Upper lobe of left lung (tissue), 6 donors: Measurements from ENCODE around the gene FBRSL1. TPM values are rescaled to one million over a fixed set of nuclear protein-coding genes. Genes with fewer than 3 reads are reported as not detected.

ENCODE experiments used
- ATAC-seq, 2 donors: fragments of 200-7000 bp; cut with Tn5 transposase; one replicate each; pipeline ENCODE4 v1.9.1; 2022; ENCODE audit warnings: mild to moderate bottlenecking in 2 of 2, moderate library complexity in 2 of 2; ENCODE audit not compliant: low FRiP score in 2 of 2
- DNase-seq, 2 donors: peaks; one replicate each; pipeline ENCODE4 v3.0.0-alpha.2; 2019 to 2020
- H3K27ac ChIP-seq, 4 donors: fragments of 200-600 bp; sonication (generic); one replicate each; pipeline ENCODE4 v1.5.1; 2016 to 2019
- H3K27me3 ChIP-seq, 4 donors: fragments of 200-600 bp; sonication (generic); one replicate each; pipeline ENCODE4 v1.5.1; 2017 to 2019
- H3K36me3 ChIP-seq, 4 donors: fragments of 200-600 bp; sonication (generic); one replicate each; pipeline ENCODE4 v1.5.1; 2016 to 2019
- H3K4me1 ChIP-seq, 4 donors: fragments of 200-600 bp; sonication (generic); one replicate each; pipeline ENCODE4 v1.5.1; 2018 to 2019
- H3K4me3 ChIP-seq, 4 donors: fragments of 200-600 bp; sonication (generic); one replicate each; pipeline ENCODE4 v1.5.1; 2017 to 2019; ENCODE audit warnings: mild to moderate bottlenecking in 2 of 4, moderate library complexity in 1 of 4
- H3K9me3 ChIP-seq, 4 donors: fragments of 200-600 bp; sonication (generic); one replicate each; pipeline ENCODE4 v1.5.1; 2018 to 2019
- EP300 ChIP-seq, 4 donors: sonication (generic); formaldehyde crosslinking; IDR thresholded peaks; one replicate each; pipeline ENCODE4 v1.5.1; 2017; ENCODE audit warnings: antibody characterized with exemption in 4 of 4, control low read depth in 2 of 4
- POLR2A ChIP-seq, 4 donors: fragments of 450-650 bp; IDR thresholded peaks; one replicate each; pipeline ENCODE4 v1.5.1; 2016 to 2017; ENCODE audit warnings: antibody characterized with exemption in 4 of 4, mild to moderate bottlenecking in 2 of 4
- POLR2AphosphoS5 ChIP-seq, 2 donors: sonication (generic); formaldehyde crosslinking; IDR thresholded peaks; one replicate each; pipeline ENCODE4 v1.5.1; 2017; ENCODE audit warnings: antibody characterized with exemption in 2 of 2
- WGBS, 2 donors: methylation state at CpG; one replicate each; pipeline ENCODE4 v1.1.5; 2017 to 2018; 5-methylcytosine and 5-hydroxymethylcytosine counted together
- total RNA-seq, 6 donors: library from RNA; depleted of rRNA in 4 of 6; stranded (reverse); fragments of >200 nt in 4 of 6; gene quantifications; one replicate each; pipeline versions ENCODE4 v1.1.0 to v1.2.1, GENCODE V29; 2016 to 2021
- TF ChIP-seq, protein P1 (sequence below), 6 experiments: fragments of 450-650 bp in 4 of 6; fragments of 200-600 bp in 2 of 6; sonication (generic) in 2 of 6; IDR thresholded peaks; one replicate each; pipeline ENCODE4 v1.5.1; 2016 to 2019; ENCODE audit warnings: antibody characterized with exemption in 6 of 6
- donor health status: DM: no; HTN: no; CAD: no; lungs with moderate emphysema.
- donor health status: DM: no; HTN: yes; CAD: no; lungs with severe emphysema.

FBRSL1 gene
- total RNA-seq, 6 donors from 2014 or later: 16.0 to 53.0 (median 44.1) TPM

DNA sequence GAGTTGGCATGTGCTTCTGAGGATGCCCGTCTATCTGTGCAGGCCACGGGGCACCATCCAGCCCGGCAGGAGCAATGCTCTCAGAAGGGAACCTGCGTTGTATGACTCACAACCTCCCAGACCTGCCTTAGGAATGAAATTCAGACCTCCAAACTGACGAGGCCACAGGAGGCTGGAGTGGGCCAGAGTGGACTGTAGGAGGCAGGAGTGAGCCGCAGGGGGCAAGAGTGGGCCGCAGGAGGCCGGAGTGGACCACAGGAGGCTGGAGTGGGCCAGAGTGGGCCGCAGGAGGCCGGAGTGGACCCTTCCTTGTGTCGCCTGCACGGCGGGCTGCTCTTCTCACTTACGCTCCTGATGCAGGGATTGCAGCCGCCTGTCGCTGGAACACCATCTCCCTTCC lies 11.1 kb upstream of the FBRSL1 start:
- Histone ChIP-seq H3K27me3 (no peaks in the 10 kb centered on the region), H3K4me3 (no peak overlapping the region), H3K4me1 (peaks cover 0 to 7% (median 3%) of the 10 kb centered on the region in 4 donors), H3K36me3 (no peaks in the 10 kb centered on the region), H3K9me3 (no peaks in the 10 kb centered on the region), H3K27ac (no peak overlapping the region)
- 83 to 87% methylated on average over 10 to 14 of the region's 16 CpGs for WGBS, 2 donors
- TF ChIP-seq POLR2A (IDR thresholded peaks at IDR 0.05) (no peak), POLR2AphosphoS5 (IDR thresholded peaks at IDR 0.05) (no peak), EP300 (IDR thresholded peaks at IDR 0.05) (no peak)
- TF ChIP-seq, protein P1, sequence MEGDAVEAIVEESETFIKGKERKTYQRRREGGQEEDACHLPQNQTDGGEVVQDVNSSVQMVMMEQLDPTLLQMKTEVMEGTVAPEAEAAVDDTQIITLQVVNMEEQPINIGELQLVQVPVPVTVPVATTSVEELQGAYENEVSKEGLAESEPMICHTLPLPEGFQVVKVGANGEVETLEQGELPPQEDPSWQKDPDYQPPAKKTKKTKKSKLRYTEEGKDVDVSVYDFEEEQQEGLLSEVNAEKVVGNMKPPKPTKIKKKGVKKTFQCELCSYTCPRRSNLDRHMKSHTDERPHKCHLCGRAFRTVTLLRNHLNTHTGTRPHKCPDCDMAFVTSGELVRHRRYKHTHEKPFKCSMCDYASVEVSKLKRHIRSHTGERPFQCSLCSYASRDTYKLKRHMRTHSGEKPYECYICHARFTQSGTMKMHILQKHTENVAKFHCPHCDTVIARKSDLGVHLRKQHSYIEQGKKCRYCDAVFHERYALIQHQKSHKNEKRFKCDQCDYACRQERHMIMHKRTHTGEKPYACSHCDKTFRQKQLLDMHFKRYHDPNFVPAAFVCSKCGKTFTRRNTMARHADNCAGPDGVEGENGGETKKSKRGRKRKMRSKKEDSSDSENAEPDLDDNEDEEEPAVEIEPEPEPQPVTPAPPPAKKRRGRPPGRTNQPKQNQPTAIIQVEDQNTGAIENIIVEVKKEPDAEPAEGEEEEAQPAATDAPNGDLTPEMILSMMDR (IDR thresholded peaks at IDR 0.05): no peak
- ATAC-seq (no peak), DNase-seq (no peak)

DNA sequence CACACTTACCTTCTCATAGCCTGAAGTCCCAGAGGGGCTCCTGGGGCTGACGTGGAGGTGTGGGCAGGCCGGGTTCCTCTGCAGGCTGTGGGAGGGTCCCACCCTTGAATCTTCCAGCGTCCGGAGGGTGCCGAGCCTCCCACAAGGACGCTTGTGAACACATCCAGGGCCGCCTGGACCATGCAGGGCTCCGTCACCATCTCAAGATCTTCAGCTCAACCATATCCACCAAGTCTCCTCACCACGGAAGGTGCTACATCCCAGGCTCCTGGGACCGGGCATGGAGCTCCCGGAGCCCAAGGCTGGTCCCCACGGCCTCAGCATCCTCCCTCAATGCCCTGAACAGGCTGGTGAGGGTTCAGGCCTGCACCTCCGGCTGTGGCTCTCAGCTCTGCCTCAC lies 10.7 kb upstream of the FBRSL1 start:
- Histone ChIP-seq H3K36me3 (no peaks in the 10 kb centered on the region), H3K9me3 (no peaks in the 10 kb centered on the region), H3K4me3 (no peak overlapping the region), H3K4me1 (peaks cover 0 to 7% (median 3%) of the 10 kb centered on the region in 4 donors), H3K27me3 (no peaks in the 10 kb centered on the region), H3K27ac (no peak overlapping the region)
- no peak for ATAC-seq
- TF ChIP-seq EP300 (IDR thresholded peaks at IDR 0.05) (no peak), POLR2AphosphoS5 (IDR thresholded peaks at IDR 0.05) (no peak), POLR2A (IDR thresholded peaks at IDR 0.05) (no peak)
- TF ChIP-seq, protein P1 (IDR thresholded peaks at IDR 0.05): no peak
- WGBS, 2 donors: 91 to 94% methylated on average over 3 to 9 of the region's 13 CpGs
- DNase-seq: no peak

DNA sequence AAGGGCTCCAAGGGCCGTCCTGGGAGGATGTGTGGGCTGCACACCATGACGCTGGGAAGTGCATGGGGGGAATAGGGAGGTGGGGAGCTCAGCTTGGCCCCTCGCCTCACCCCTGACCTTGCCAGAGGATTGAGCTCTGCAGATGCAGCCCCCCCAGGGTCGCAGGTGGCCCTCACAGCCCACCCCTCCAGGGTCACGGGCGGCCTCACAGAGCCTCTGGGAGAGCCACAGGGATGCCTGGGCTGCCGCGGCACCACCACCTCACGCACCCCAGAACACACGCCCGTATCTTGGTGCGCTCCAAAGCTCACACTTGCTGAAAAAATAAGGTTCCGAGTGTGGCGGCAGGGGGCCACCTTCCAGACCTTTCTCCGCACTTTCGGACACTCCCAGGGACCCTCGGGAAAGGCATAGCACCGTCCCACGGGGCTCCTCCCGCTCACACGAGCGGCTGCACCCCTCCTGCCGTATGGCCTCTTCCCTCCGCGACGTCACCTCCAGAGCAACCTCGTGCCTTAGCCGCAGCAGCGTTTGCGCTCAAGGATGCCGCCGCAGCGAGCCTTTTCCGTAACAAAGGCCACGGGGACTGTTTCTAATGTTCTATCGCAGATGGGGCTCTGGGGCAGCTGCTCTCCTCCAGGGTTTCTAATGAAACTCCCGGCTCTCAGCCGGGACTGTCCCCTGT lies 9.9 kb upstream of the FBRSL1 start:
- DNase-seq (peak in 1 of 2 donors; percentile 69), ATAC-seq (no peak)
- no peak overlapping the region for H3K27ac ChIP-seq
- peaks cover 0 to 7% (median 3%) of the 10 kb centered on the region in 4 donors for H3K4me1 ChIP-seq
- 79 to 87% methylated on average over 38 of the region's 38 CpGs for WGBS, 2 donors
- H3K4me3 ChIP-seq: no peak overlapping the region
- H3K27me3 ChIP-seq: no peaks in the 10 kb centered on the region
- H3K36me3 ChIP-seq: no peaks in the 10 kb centered on the region
- TF ChIP-seq POLR2AphosphoS5 (IDR thresholded peaks at IDR 0.05): no peak
- TF ChIP-seq EP300 (IDR thresholded peaks at IDR 0.05): no peak
- TF ChIP-seq, protein P1 (IDR thresholded peaks at IDR 0.05): no peak
- no peak for TF ChIP-seq POLR2A (IDR thresholded peaks at IDR 0.05)
- no peaks in the 10 kb centered on the region for H3K9me3 ChIP-seq

DNA sequence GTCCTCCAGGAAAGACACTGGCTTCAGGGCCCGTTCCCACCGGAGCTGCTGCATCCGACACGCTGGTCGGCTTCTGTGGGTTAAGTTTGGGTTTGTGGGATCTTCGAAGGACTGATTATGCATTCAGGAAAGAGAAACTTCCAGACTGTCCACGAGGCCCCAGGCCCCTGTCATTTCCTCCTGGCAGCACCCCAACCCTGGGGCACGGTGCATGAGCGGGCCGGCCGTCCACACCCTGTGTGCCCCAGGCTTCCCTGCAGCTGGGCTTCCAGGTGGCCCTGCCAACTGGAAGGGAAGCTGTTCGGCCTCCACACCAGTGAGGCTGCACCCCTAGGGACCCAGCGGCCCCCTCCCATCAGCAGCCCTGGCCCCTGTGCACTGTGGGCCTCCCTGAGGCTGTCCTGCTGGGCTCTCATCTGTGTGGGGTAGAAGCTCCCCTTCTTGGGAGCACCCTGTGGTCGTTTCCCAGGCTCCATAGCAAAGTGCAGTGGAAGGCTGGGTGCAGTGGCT lies 9.3 kb upstream of the FBRSL1 start:
- no peaks in the 10 kb centered on the region for H3K9me3 ChIP-seq
- ATAC-seq: no peak
- no peaks in the 10 kb centered on the region for H3K36me3 ChIP-seq
- DNase-seq: peak in 1 of 2 donors; percentile 55
- peaks cover 0 to 7% (median 3%) of the 10 kb centered on the region in 4 donors for H3K4me1 ChIP-seq
- H3K4me3 ChIP-seq: no peak overlapping the region
- H3K27ac ChIP-seq: no peak overlapping the region
- WGBS, 2 donors: 46 to 67% methylated on average over 14 of the region's 14 CpGs
- H3K27me3 ChIP-seq: no peaks in the 10 kb centered on the region
- TF ChIP-seq, protein P1 (IDR thresholded peaks at IDR 0.05): no peak
- no peak for TF ChIP-seq POLR2AphosphoS5 (IDR thresholded peaks at IDR 0.05)
- no peak for TF ChIP-seq EP300 (IDR thresholded peaks at IDR 0.05)

DNA sequence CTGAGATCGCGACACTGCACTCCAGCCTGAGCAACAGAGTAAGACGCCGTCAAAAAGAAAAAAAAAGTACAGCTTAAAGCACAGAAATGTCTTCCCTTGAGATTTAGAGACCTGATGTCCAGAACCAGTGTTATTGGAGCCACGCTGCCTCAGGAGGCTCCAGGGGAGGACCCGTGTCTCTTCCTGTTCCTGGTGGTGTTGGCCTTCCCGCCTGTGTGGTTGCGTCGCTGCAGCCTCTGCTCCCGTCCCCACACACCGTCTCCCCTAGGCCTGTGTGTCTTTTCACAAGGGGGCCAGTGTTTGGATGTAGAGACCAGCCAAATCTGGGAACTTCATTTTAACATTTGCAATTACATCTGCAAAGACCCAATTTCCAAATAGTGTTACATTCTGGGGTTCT lies 8.6 kb upstream of the FBRSL1 start:
- H3K27ac ChIP-seq: no peak overlapping the region
- no peaks in the 10 kb centered on the region for H3K9me3 ChIP-seq
- ATAC-seq: no peak
- DNase-seq: peak in 1 of 2 donors; percentile 11
- no peaks in the 10 kb centered on the region for H3K27me3 ChIP-seq
- H3K4me1 ChIP-seq: peaks cover 0 to 7% (median 3%) of the 10 kb centered on the region in 4 donors
- no peaks in the 10 kb centered on the region for H3K36me3 ChIP-seq
- TF ChIP-seq, protein P1 (IDR thresholded peaks at IDR 0.05): no peak
- no peak for TF ChIP-seq POLR2AphosphoS5 (IDR thresholded peaks at IDR 0.05)
- TF ChIP-seq POLR2A (IDR thresholded peaks at IDR 0.05): no peak
- no peak for TF ChIP-seq EP300 (IDR thresholded peaks at IDR 0.05)
- 84 to 85% methylated on average over 11 of the region's 11 CpGs for WGBS, 2 donors
- H3K4me3 ChIP-seq: no peak overlapping the region
